Islet of Langerhans (tissue), 1 donor: ENCODE results near the gene ABCC9.

ENCODE experiments used
- FAIRE-seq: peaks from one replicate; lab custom pipeline; 2011; peaks lifted over from hg19 to GRCh38; lab: Jason Lieb, UNC

The ABCC9 gene

GRCh38 chr12:21877293-21877982, 63.8 kb downstream of the ABCC9 start:
- FAIRE-seq: no peak

DNA sequence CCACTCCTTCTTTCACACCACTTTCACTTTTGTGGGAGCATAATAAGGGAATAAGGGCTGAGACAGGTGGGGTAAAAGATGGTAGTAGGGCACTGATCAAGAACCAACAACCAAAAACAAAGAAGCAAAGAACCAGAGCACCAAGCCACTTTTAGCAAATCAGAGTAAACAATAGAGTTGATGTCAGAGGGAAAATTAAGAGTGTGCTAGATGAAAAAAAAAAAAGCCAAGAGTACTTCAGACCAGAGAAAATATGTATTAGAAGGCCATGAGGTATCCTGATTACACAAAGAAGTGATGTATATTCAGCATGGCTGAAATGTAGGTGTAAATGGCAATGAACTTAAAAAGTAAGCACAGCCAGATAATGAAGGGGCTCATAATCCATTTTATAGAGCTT, 75.4 kb downstream of the ABCC9 start:
- peak; percentile 90 for FAIRE-seq

DNA sequence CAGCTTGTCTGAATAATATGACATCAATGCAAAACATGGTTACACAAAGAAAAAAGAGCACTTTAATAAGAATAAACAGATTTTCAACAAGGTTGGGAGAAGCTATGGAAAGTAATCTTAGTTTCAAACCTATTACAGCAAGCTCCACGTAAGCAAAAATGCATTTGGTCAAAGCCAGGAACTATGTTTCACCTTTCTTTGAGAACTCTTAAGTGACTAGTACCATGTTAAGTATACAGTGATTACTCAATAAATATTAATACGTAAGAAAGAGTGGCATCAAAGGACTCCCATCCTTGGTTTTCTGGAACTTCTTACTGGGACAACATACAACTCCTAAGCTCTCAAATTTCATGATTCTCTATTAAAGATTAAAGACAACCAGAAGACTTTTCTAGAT, 80.7 kb downstream of the ABCC9 start:
- FAIRE-seq: no peak

GRCh38 chr12:21860128-21860527, 81.1 kb downstream of the ABCC9 start:
- FAIRE-seq: no peak

- FAIRE-seq: no peak
Measured at GRCh38 chr12:21852251-21852650, 89.0 kb downstream of the ABCC9 start.

DNA sequence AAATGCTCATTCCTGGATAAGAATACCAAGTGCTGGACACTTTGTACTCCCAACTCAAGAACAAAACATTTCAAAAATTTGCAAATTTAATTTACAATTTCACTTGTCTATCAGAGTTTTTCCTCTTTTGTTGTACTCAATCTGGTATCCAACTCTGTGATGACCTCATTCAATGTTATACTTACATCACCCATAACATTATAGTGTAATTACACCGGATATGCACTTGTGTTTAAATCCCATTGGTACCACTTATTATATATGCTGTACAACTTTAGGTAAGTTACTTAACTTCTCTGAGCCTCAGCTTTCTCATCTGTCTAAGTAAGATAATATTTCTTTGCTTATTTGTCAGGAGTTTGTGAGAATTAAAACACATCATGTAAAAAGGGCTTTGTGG, 90.1 kb downstream of the ABCC9 start:
- FAIRE-seq: peak; percentile 85

DNA sequence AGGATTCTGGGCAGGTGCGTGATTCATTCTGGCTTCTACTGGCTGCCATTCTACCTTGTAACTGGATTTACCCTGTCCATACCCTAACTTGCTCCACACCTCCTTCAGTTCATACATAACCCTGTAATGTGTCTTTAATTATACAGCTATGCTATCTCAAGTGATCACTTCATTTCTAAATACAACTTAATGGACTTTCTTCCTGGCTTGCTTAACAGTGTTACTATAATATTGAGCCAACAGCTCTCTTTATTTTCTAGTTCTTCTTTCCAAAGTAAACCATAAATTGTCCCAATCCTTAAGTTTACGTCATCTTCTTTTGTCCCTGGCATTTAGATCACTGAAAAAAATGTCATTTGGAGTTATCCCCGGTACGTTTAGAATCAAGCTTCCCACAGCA, 90.8 kb downstream of the ABCC9 start:
- no peak for FAIRE-seq

- FAIRE-seq: peak; percentile 33
Measured at GRCh38 chr12:21849878-21850277, 91.3 kb downstream of the ABCC9 start.

- FAIRE-seq: no peak
Measured at GRCh38 chr12:21848192-21848591, 93.0 kb downstream of the ABCC9 start.

DNA sequence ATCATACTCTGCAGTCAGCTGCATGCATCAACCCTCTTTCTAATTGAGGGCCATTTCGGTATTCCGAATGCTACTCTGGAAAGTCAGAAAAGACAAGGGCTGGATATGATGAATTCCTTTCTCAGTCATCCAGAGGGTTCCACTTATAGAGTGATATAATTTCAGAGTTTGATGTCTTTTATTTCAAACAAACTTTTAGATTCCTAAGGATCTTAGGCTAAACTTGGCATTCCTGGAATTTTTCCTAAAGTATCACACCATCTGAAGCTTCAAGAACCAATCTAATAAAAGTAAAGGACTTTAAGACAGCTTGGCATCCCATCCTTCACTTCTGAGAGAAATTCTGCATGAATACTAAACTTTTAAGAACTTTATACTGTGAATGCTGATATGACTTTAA, 97.4 kb downstream of the ABCC9 start:
- no peak for FAIRE-seq

DNA sequence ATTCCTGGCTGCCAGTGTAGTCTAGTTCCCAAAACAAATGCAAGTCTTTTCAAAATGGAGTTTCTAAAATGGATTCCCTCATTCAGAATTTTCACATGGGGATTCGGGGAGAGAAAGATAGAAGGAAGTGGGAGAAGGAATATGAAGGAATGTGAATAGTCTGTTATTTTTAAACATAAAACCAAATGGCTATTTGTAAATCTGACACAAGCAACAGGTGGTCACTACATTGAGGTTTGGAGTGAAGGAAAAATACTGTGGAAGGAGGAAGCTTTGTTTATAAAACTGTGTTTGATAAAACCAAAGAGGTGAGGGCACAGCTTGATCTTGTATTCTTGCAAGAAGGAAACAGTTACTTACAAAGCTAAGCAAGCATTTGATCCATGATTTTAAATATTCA, 101.5 kb downstream of the ABCC9 start:
- no peak for FAIRE-seq

DNA sequence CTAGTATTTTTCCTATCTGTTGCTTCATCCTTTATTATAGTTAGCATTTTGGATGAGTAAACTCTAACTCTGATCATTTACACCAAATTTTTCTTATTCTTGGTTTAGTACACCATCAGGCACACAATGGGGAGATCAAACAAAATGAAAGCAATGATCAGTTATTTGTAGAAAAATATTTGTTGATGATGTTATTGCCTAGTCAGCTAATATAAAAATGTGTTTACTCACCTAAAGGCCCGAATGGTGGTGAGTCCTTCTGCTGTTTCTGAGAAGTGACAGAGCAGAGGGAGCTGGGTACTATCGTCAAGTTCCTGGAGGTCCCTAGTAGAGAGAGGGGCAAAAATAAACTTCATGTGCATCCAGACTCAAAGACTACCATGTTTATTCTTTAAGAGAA, 103.4 kb downstream of the ABCC9 start:
- no peak for FAIRE-seq

DNA sequence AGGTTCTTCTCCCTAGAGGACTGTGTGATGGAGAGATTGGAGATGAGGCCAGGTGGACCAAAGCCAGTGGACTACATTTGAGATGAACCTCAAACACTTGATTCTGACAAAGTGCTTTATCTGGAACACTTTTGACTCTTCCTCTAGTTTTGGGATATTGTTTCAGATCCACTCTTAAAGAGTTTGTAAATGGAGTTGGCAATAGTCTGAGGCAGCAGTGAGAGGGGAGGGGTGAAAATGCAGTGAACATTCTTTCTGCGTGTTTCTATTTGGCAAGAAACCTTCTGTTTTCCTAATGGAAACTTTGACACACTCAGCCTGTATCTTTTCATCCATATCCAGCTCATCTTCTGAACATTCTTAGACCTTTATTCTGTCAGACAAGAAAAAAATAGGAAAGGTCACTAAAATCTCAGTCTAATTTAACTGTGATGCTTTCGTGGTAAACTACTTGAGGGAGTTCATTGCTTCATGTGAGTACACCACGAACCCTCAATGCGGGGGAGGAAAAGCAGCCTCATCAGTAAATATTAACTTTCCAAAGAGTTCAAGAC, 109.4 kb downstream of the ABCC9 start:
- FAIRE-seq: no peak

GRCh38 chr12:21828779-21829178, 112.4 kb downstream of the ABCC9 start:
- FAIRE-seq: no peak

- peak; percentile 100 for FAIRE-seq
Measured at GRCh38 chr12:21828136-21828775, 113.0 kb downstream of the ABCC9 start.

- peak; percentile 38 for FAIRE-seq
Measured at GRCh38 chr12:21827083-21827482, 114.1 kb downstream of the ABCC9 start.

- FAIRE-seq: no peak
Measured at GRCh38 chr12:21826618-21826910, 114.7 kb downstream of the ABCC9 start.

DNA sequence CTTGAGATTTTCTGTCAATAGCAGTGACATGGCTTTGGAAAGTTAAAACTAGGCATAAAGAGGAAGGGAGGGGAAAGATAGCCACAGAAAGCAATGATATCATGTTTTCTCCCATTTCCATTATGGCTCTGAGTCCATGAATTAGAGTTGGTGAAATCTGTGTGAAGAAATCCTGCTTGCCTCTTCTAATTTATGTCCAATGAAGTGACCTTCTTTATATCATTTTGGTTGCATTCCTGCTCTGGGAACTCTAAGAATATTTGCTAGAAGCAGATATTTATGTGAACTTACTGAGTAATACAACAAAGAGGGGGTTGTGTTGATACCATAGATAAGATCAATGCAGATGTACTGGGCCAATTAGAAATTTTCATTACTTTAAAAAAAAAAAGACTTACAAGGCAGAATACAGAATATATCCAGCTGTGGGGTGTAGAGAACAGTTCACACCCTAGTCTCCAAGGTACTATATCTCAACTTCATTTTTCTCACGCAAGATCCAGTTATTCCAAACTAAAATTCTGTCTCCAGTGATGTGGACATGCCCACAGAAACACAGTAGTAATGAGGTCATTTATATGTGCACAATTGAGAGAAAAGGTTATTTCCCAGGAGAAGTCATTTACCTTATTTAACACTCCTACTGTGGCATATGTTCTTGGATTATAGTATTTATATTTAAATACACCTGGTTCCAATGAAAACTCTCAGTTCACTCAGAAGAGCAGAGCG, 115.2 kb downstream of the ABCC9 start:
- FAIRE-seq: no peak

DNA sequence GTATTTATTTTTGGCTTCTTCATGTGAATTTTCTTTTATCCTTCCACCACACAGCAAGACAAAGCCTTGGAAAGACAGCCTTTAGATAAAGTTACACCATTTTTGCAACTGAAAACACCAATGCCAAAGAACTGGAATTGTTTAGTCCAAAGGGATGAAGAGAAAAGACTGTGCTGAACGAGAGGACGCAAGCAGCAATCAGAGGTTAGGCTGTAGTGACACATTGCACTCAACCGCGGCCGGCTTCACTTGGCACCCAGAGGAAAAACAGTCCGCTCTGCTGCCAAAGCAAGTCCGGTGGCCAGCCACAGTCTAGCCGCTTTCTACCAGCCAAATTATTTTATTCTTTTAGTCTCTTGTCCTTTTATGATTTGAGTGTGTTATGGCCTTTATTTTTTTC, 117.6 kb downstream of the ABCC9 start:
- no peak for FAIRE-seq

- no peak for FAIRE-seq
Measured at GRCh38 chr12:21819678-21820077, 121.5 kb downstream of the ABCC9 start.

- no peak for FAIRE-seq
Measured at GRCh38 chr12:21819236-21819635, 122.0 kb downstream of the ABCC9 start.

DNA sequence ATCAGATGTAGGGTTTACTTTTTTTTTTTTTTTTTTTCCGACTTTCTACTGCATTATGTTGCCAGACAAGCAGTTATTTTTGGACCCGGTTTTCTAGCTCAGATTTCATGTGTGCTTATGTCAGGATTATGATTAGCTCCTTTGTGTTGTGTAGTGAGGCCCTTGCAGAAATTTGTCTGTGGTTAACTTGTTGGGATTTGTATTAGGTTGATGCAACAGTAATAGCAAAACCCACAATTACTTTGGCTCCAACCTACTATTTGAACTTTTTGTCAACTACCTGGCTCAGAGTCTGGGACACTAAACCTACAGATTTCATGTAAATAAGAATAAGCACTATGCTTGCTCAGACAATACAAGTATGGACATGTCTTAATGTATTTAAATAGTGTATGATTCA, 122.6 kb downstream of the ABCC9 start:
- FAIRE-seq: no peak

DNA sequence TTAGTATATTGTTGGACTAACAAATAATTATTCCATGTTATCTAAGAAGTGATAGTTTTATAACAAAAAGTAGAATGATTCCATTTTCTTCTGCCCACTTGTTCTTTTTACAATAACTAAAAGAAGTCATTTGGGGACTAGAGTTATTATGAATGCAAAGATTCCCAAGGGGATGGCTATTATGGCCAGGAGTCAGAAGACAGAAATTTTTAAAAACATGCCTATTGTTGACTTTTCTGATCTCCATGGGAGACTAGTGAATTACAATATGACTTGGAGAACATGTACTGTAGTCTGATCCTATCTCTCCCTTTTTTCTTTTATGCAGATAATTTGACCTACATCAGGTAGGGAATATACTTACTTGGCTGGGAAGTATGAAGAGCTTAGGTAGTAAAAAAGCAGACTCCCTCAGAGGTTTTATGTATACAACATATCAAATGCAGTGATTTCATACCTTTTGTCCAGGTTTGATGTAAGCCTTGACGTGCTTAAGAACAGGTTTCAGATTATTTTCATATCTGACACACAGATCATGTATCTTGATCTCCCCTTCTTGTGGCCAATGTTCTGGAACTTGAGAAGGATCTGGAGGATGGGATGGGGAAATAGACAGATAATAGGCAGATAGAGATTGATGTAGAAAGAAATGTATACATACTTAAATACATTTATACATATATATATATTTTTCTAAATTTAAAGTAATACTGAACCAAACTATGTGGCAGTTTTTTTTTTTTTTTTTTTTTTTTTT, 125.7 kb downstream of the ABCC9 start:
- no peak for FAIRE-seq
